A673 (cell line): Measurements from ENCODE around the gene MSRB1.

Experiments used
- EZH2 ChIP-seq: fragments of 200-600 bp; sonication (generic); IDR thresholded peaks from 2 replicates; pipeline ENCODE4 v1.6.1; 2017; ENCODE audit warnings: borderline replicate concordance, low read depth, mild to moderate bottlenecking, mixed read lengths, antibody characterized with exemption, low read length; ENCODE audit not compliant: poor library complexity, severe bottlenecking
- TF ChIP-seq, protein P1 (sequence below): fragments of 300-800, 200-600 bp; sonication (generic); conservative IDR thresholded peaks from 2 replicates; pipeline ENCODE4 v1.5.1; 2017; ENCODE audit warnings: low read depth, mild to moderate bottlenecking, antibody characterized with exemption, low read length, moderate library complexity, mixed read lengths

DNA sequence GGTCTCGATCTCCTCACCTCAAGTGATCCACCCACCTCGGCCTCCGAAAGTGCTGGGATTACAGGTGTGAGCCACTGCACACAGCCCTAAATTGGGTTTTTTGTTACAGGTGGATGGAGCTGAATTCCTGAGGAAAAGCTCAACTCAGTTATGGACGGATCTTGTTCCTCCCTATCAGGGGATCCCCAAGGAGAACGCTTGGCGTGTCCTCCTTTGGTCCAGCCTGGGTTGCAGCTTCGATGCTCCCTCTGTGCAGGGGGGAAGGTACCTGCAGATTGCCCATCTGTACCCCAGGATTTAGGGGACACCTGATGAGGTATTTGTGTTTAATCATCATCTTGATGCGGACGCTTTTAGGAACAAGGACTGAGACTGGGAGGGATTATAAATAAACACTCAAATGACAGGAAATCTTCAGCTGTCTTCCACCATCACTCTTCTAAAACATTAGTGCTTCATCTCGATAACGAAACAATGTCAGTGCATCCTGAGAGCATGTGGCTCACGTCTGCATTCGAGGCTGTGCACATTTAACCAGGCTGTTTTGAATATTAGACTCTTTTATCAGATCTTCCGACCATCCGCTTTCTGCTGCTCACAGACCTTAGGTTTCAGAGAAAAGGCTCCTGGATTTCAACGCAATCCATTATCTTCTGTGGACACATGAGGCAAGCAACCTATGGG is 52.8 kb downstream of the MSRB1 start:
- TF ChIP-seq, protein P1, sequence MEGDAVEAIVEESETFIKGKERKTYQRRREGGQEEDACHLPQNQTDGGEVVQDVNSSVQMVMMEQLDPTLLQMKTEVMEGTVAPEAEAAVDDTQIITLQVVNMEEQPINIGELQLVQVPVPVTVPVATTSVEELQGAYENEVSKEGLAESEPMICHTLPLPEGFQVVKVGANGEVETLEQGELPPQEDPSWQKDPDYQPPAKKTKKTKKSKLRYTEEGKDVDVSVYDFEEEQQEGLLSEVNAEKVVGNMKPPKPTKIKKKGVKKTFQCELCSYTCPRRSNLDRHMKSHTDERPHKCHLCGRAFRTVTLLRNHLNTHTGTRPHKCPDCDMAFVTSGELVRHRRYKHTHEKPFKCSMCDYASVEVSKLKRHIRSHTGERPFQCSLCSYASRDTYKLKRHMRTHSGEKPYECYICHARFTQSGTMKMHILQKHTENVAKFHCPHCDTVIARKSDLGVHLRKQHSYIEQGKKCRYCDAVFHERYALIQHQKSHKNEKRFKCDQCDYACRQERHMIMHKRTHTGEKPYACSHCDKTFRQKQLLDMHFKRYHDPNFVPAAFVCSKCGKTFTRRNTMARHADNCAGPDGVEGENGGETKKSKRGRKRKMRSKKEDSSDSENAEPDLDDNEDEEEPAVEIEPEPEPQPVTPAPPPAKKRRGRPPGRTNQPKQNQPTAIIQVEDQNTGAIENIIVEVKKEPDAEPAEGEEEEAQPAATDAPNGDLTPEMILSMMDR, result no peak
- no peak for TF ChIP-seq EZH2
